TTC549 (cell line): Measurements from ENCODE around the gene C10orf62.
"Not testable (repeated sequence)": the region's sequence is repeated elsewhere in the genome, so short reads cannot be mapped to it uniquely, and the experiment has no call there.

Source experiments
- FAIRE-seq: peaks from 2 replicates; lab custom pipeline; 2012; peaks lifted over from hg19 to GRCh38; lab: Jason Lieb, UNC

The C10orf62 gene, protein sequence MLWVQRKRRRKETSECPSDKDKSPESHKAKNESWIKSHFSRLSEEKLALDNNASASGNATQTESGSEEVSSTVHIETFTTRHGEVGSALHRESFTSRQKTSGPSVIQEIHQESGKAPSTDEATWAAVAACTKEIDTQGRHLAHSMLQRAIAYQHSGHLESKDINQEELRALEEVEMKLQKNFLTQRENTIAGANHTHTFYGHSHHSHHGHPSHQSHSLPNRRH

GRCh38 chr10:97589479-97589878, at the start of gene C10orf62:
Gene C10orf62 (plus strand): TSS chr10:97589721. CDS start chr10:97589898, 177 bp downstream.
- no peak for FAIRE-seq

DNA sequence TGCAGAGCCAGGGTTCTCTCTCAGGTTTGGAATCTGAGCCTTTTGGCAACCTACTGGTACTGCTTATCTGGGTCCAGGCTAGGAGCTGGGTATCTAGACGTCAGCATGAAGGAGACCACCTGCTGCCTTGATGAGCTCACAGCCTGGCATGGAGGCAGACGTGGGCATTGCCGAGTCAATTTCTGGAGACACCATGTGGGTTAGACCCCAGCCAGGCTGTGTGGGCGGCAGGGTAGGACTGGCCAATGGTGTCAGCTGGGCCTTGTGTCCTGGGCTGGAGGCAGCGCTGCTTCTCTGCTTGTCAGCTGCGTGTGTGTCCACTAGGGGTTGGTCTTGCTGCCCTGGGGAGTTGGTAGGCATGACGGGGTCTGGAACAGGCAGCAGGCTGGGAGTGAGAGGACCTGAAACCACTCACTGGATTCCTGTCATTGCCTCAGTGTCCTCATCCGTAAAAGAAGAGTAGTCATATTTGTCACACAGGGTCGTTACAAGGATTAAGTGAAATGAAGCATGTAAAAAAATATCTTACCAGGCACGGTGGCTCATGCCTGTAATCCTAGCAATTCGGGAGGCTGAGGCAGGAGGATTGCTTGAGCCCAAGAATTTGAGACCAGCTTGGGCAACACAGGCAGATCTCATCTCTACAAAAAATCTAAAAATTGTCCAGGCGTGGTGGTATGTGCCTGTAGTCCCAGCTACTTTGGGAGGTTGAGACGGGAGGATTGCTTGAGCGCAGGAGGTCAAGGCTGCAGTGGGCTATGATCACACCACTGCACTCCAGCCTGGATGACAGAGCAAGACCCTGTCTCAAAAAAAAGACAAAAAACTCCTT, 48.6 kb upstream of the C10orf62 start:
- FAIRE-seq, result no peak

GRCh38 chr10:97542169-97543024, 47.1 kb upstream of the C10orf62 start:
- FAIRE-seq, result no peak

DNA sequence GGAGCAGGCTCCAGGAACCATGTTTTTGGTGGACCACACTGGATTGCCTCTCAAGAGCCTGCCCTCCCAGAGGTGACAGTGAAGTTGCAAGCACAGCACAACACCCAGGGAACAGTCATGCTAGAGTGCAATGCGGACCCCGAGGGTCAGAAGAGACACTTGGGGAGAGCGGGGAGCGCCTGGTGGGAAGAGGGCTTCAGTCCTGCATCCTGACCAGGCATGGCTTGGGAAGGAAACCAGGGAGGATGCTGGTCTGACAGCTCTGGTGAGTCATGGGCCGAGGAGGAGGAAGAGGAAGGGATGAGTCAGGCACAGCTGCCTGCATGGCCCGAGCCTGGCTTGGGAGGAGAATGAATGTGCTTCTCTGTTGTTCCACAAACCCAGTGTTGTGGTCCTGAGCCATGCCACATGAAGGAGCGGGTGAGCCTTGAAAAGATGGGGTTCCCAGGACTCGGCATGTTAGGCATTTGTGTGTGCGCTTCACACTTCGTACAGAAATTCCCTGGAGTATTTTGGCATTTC, 46.4 kb upstream of the C10orf62 start:
- no peak for FAIRE-seq

- no peak for FAIRE-seq
Measured at GRCh38 chr10:97546456-97547270, 42.9 kb upstream of the C10orf62 start.

- no peak for FAIRE-seq
Measured at GRCh38 chr10:97547271-97547600, 42.3 kb upstream of the C10orf62 start.

GRCh38 chr10:97547962-97548361, 41.6 kb upstream of the C10orf62 start:
- no peak for FAIRE-seq

- no peak for FAIRE-seq
Measured at GRCh38 chr10:97548828-97549455, 40.6 kb upstream of the C10orf62 start.

- no peak for FAIRE-seq
Measured at GRCh38 chr10:97549587-97550322, 39.8 kb upstream of the C10orf62 start.

DNA sequence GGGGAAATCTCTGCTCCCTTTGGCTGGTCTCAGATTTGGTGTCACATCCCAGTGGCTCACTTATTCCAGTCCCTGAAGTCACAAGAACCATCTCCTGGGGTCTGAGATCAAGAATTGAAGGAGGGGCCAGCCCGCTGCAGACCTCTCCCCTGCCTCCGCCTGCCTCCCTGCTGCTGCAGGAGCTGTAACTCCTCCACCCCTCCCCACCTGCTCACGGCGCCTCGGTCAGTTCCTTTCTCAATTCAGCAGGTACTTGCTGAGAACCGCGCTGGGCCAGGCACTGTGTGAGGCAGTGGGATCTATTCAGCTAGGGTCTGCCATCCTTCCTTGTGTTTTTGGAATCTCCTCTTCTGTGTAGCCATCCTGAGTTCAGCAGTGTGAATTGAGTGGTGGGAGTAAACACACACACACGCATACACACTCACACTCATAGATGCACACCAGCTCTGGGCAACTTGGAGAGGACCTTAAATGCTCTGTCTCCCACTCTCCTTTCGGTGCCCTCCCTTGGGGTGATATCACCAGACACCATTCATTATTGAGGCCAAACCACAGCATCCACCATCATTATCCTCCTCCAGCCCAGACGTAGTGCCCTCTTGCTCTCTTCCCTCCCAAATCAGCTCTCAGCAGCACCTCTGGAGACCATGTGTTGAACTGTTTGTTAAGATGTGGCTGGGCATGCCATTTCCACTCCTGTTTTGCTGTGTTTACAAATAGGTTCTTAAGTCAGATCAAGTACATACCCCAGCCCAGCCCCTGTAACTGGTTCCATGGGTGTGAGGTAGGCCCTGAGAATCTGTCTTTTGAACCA, 39.0 kb upstream of the C10orf62 start:
- FAIRE-seq, result no peak

GRCh38 chr10:97551271-97551670, 38.2 kb upstream of the C10orf62 start:
- no peak for FAIRE-seq

DNA sequence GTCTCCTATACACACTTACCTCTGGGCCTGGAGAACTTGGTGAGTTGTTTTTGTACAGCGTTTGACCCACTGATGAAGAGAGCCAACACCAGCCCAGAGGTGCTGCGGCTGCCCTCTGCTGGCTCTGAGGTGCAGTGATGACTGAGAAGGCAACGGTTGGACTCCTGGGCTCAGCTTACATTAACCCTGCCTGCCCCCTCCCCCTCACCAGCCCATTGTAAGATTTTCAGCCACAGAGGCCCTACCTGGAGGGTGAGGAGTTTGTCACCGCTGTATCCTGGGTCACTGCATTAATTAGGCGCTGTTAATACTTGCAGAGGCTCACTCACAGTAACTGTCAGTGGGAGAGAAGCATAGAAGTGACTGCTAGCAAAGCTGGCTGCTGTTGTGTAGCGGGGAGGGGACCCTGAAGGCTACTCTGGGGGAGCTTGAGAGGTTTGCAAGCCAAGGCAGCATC, 35.9 kb upstream of the C10orf62 start:
- peak; percentile 15 for FAIRE-seq

- not testable (repeated sequence) for FAIRE-seq
Measured at GRCh38 chr10:97554336-97554735, 35.2 kb upstream of the C10orf62 start.

DNA sequence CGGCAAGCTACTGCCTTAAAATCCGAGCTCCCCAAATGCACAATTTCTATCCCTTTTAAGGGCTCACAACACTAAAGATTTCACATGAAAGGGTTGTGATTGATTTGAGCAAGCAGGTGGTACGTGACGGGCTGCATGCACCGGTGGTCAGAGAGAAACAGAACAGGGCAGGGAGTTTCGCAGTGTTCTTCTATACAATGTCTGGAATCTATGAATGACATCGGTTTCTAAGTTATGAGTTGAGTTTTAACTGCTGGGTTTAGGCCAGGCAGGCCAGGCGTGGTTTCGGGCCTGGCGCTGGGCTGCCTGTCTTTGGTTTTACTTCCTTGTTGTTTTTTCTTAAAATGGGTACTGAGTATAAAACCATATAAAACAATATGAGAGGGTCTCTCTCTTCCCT, 34.0 kb upstream of the C10orf62 start:
- FAIRE-seq, result not testable (repeated sequence)

DNA sequence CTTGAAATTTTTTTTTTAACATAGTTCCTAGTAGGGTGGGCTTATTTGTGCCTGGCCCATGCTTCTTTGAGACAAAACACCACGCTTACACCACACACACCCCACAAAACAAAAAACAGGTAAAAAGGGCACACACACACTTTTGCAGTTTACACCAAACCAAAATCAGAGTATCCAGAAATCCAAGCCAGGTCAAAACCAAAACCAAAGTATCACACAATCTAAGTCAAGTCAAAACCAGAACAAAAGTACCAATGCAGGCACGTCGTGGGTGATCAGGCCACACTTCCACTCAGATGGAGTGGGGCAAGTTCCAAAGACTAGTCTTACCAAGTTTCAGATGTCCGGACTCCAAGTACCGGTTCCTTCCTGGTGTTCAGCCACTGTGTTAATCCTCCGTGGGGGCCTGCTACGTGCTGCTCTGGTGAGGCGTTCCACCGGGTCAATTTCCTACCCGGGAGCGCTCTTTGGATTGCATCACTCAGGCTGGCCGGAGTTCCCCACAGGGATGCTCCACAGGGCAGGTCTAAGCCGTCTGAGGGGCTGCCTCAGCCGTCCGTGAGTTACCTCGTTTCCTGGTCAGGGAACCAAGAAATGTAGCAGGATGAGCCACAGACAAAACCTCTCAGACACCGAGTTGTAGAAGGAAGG, 28.7 kb upstream of the C10orf62 start:
- not testable (repeated sequence) for FAIRE-seq

DNA sequence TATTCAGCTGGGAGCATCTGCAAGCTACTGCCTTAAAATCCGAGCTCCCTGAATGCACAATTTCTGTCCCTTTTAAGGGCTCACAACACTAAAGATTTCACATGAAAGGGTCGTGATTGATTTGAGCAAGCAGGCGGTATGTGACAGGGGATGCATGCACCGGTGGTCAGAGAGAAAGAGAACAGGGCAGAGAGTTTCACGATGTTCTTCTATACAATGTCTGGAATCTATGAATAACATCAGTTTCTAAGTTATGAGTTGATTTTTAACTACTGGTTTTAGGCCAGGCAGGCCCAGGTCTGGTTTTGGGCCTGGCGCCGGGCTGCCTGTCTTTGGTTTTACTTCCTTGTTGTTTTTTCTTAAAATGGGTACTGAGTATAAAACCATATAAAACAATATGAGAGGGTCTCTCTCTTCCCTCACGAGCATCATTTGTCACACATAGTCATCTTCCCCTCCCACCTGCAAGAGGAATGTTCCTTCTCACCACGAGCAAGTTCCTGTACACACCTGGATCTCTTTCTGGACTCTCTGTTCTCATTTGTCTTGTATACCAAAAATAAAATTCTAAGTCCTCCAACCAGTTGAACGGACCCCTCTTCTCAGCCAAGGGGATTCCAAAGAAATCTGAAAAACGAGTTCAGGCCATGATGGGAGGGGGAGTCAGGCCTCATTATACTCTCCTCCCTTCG, 28.0 kb upstream of the C10orf62 start:
- FAIRE-seq, result not testable (repeated sequence)

- not testable (repeated sequence) for FAIRE-seq
Measured at GRCh38 chr10:97562329-97562728, 27.2 kb upstream of the C10orf62 start.

DNA sequence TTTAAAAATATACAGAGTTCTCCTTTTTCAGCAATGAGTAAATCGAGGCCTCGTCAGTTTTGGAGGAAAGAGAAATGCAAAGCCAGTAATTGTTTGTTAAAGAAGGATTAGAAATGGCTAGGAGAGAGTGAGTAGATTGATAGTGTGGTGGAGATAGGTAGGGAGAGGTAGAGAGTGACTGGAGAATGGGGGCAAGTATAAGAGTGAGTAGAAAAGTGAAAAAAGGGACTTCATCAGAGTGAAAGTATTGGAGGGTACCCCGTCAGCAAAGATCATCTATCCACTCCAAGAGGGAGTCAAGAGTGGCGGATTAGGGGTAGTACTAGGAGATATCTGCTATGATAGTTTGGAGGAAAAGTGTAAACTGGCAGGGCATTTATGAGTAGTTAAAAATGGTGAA, 26.2 kb upstream of the C10orf62 start:
- FAIRE-seq, result no peak
